ENCODE data around the gene KCNQ2. TPM values are rescaled to one million over a fixed set of nuclear protein-coding genes. Genes with fewer than 3 reads are reported as not detected.

KCNQ2 gene
- total RNA-seq, 1 experiment from 2014 or later: not detected

- Mint-ChIP-seq H3K9me3 (ENCODE audit: unreplicated experiment) (peaks cover 12% of the 10 kb centered on the region), H3K36me3 (ENCODE audit: insufficient read depth, unreplicated experiment) (no peaks in the 10 kb centered on the region), H3K4me3 (ENCODE audit: unreplicated experiment) (no peak overlapping the region), H3K4me1 (ENCODE audit: insufficient read depth, unreplicated experiment) (no peaks in the 10 kb centered on the region), H3K27ac (ENCODE audit: low read depth, unreplicated experiment) (no peak overlapping the region), H3K27me3 (ENCODE audit: insufficient read depth, unreplicated experiment) (peaks cover 22% of the 10 kb centered on the region)
- TF ChIP-seq CTCF (IDR thresholded peaks at IDR 0.05; ENCODE audit: unreplicated experiment): no peak
- BruUV-seq (replicated peaks): no TSS peak
- ChIA-PET CTCF (interaction anchor here (0.5 to 0.7 kb wide), 2 partner anchors 53 to 133 kb away, joined by 3 read pairs; no protein-coding TSS in a partner anchor), POLR2A (interaction anchor here (0.6 to 0.8 kb wide), 2 partner anchors 9 to 825 kb away, joined by 3 read pairs; no protein-coding TSS in a partner anchor)
- intact Hi-C loops (cut with micrococcal nuclease): no loop called here
- DNase-seq (ENCODE audit: unreplicated experiment): no peak
Observed at GRCh38 chr20:63443606-63444395, 28.7 kb downstream of the KCNQ2 start.

GRCh38 chr20:63442100-63442493 is 30.4 kb downstream of the KCNQ2 start:
- intact Hi-C loops (cut with micrococcal nuclease): loop anchor here (1.0 kb wide), 1 partner anchor 78 kb away; the partner anchor contains the start of gene PPDPF
- Mint-ChIP-seq H3K36me3 (ENCODE audit: insufficient read depth, unreplicated experiment) (no peaks in the 10 kb centered on the region), H3K4me1 (ENCODE audit: insufficient read depth, unreplicated experiment) (no peaks in the 10 kb centered on the region), H3K9me3 (ENCODE audit: unreplicated experiment) (peaks cover 12% of the 10 kb centered on the region), H3K27ac (ENCODE audit: low read depth, unreplicated experiment) (no peak overlapping the region), H3K4me3 (ENCODE audit: unreplicated experiment) (no peak overlapping the region), H3K27me3 (ENCODE audit: insufficient read depth, unreplicated experiment) (peaks cover 5% of the 10 kb centered on the region)
- peak; percentile 65 for TF ChIP-seq CTCF (IDR thresholded peaks at IDR 0.05; ENCODE audit: unreplicated experiment)
- peak; percentile 57 for DNase-seq (ENCODE audit: unreplicated experiment)
- no TSS peak for BruUV-seq (replicated peaks)
- ChIA-PET POLR2A (no interaction called here), CTCF (interaction anchor here (0.6 to 0.9 kb wide), 12 partner anchors 10 to 1181 kb away, joined by 3 to 4 read pairs (median 3); no protein-coding TSS in a partner anchor)

- POLR2A ChIA-PET: no interaction called here
- no peak for DNase-seq (ENCODE audit: unreplicated experiment)
- no peaks in the 10 kb centered on the region for H3K27me3 Mint-ChIP-seq (ENCODE audit: insufficient read depth, unreplicated experiment)
- intact Hi-C loops (cut with micrococcal nuclease): loop anchor here (1.0 kb wide), 1 partner anchor 79 kb away; the partner anchor contains the start of gene PPDPF
- no peak overlapping the region for H3K4me3 Mint-ChIP-seq (ENCODE audit: unreplicated experiment)
- no peak for TF ChIP-seq CTCF (IDR thresholded peaks at IDR 0.05; ENCODE audit: unreplicated experiment)
- BruUV-seq (replicated peaks): no TSS peak
- H3K4me1 Mint-ChIP-seq (ENCODE audit: insufficient read depth, unreplicated experiment): no peaks in the 10 kb centered on the region
- H3K27ac Mint-ChIP-seq (ENCODE audit: low read depth, unreplicated experiment): no peak overlapping the region
- CTCF ChIA-PET: interaction anchor here (0.6 to 1.2 kb wide), 13 partner anchors 11 to 1180 kb away, joined by 3 to 7 read pairs (median 3); no protein-coding TSS in a partner anchor
- H3K9me3 Mint-ChIP-seq (ENCODE audit: unreplicated experiment): peaks cover 12% of the 10 kb centered on the region
- H3K36me3 Mint-ChIP-seq (ENCODE audit: insufficient read depth, unreplicated experiment): no peaks in the 10 kb centered on the region
Observed at GRCh38 chr20:63441136-63442099, 31.0 kb downstream of the KCNQ2 start.
